ENCODE data around the gene CACNA2D2.

CACNA2D2 gene

DNA sequence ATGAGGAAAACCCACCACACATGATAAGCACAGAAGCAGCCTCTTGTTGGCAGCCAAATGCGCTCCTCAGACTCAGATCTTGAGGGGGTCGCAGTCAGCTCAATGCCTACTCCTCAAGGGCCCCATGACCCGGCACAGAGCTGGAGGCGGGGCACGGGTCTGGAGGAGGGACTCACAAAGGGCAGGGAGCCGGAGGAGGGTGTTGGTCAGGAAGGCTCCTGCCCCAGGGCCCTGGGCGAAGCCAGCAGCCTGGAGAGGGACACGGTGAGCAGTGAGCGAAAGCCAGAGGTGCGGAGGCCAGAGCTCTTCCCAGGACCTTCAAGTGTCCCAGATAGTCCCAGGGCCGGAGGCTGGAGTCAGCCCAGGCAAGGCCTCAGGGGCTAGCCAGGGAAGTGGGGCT lies 9.8 kb downstream of the CACNA2D2 start:
- FAIRE-seq, result no peak

DNA sequence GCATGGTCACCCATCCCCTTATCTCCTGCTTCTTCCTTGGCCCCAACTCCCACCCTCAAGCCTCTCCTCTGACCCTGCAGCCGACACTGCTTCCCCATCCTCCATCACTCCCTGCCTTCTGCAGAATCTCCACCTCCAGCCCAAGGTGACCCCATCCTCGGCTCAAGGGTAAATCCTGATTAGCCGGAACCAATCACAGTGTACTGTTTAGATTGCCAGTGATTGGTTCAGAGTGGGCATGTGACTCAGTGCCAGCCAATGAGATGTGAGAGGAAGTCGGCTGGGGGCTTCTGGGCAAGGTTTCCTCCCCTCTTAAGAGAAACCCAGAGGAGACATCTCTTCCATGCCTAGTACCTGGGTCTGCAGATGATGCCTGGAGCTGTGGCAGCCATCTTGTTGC lies 10.3 kb downstream of the CACNA2D2 start:
- FAIRE-seq, result no peak

DNA sequence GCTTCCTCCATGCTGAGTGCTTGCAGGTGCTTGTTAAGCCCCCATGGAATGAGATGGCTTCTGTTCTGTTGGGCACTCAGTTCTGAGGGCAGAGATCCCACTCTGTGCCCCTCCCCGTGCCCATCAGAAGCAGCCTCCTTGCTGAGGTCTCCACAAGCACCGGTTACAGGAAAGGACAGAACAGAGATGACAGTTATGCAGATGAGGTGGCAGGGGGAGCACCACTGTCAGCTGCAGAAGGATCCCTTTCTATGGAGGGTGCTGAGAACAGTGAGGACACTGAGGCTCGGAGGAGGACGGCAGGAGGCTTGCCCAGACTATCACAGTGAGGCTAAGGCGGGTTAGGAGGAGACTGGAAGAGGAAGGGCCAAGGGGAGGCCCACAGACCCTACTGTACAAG lies 12.4 kb downstream of the CACNA2D2 start:
- FAIRE-seq, result no peak

DNA sequence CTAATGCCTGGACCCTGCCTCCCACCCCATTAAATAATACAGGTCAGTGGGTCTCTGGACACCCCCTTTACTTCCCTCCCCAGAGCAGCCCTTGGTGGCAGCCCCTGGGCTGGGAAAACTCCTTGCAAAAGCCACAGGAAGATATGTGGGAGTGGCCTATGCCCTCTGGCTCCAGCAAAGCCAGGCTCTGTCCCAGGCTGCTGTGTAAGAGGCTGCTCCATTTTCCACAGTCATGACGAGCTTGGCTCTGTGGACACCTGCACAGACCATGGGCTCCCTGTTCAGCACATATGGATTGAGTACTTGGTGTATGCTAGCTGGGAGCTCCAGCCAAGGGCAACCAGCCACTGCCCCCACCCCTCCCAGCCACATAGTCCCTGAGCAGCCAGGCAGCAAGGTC lies 13.0 kb downstream of the CACNA2D2 start:
- no peak for FAIRE-seq

DNA sequence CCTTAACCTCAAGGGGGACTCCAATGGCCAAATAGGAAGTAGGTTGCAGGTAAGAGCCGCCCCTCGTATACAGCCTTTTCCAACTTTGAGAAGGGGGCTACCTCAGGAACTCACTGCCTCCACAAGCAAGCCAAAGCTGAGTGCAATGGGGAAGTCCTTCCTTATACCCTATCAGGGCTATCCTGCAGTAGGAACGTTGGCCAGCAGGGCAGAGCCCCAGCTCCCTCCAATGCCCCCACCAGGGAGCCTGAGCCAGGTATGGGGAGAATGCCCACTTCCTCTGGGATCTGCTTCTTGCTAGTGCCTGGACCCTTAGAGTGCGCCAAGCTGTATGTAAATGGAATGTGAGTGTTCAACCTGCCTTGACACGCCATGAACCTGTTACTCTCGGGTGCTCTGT lies 16.3 kb downstream of the CACNA2D2 start:
- no peak for FAIRE-seq

DNA sequence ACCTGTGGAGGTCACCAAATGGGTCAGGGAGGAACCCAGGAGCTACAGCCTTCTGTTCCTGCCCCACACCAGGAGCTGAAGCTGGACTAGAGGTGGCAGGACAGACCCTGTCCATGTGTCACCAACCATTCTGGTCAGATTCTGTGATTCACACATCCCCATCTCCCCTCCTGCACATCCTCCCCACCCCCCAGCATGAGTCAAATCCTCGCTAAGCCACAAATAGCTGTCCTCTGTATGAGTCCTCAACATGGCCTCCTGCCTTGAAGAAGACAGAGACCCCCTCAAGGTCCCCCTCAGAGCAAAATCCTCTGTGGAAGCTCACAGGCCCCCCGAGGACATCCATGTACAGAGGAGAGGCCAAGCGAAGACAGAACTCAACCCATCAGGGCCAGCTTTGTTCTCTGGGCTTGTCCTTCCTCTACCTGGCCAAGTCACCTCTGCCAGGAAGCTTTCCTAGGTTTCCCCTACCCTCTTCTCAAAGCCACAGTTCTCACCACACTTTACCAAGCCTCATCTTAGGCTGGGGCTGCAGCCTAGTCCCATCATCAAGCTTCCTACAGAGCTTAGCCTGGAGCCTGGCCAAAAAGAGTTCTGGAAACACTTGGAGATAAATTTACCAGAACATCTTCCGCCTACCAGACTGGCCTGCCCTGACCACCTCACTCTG lies 17.1 kb downstream of the CACNA2D2 start:
- no peak for FAIRE-seq

DNA sequence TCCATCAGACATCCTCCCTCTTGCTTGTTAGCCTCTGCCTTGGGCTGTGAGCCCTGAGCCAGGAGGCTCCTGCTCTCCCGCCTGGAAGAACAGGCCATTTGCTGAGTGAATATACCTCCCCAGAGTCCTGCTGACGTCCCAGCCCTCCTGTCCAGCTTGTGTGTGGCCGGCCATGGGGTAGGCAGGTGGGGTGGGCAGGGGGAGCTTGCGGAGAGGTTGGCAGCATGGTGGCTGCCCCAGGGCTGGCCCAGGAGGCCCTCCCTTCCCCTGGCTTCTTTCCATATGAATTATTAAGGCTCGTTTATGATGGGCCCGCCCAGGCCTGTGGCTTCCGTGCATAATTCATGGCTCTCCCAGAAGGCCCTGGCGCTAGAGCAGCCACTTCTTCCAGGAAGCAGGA lies 18.7 kb downstream of the CACNA2D2 start:
- no peak for FAIRE-seq

DNA sequence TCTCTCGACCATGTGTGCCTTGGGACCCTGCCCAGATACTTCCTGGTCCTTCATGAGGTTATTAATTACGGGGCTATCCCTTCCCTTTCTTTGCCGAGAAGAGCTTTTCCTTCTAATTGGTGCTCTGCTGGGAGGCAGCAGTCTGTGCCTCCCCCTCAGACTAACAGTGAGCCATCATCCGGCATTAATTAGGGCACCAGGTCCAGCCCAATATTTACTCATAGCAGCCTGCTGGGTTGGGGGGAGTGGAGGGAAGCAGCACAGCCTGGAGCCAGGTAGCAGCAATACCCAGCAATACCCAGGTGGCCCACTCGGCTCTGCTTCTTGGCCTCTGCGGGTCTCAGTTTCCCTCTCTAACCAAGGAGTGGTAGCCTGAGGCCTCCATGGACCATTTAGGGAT lies 20.1 kb downstream of the CACNA2D2 start:
- FAIRE-seq, result no peak

DNA sequence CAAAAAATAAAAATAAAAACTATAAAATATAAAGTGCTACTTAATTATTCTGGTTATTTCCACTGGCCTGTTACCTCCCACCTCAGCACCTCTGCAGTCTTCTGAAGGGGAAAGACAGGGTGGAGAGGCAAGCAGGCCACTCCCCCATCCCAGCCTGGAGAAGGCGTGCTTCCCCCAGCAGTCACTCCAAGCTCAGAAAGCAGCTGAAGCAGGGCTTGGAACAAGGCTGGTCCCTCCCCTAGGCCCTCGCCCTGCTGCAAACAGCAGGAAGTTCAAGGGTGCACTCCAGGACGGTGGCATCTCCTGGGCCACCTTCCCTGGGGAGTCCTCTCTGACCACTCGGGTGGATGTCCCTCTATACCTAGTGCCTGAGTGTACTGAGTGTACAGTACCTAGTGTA lies 21.4 kb downstream of the CACNA2D2 start:
- FAIRE-seq, result no peak

DNA sequence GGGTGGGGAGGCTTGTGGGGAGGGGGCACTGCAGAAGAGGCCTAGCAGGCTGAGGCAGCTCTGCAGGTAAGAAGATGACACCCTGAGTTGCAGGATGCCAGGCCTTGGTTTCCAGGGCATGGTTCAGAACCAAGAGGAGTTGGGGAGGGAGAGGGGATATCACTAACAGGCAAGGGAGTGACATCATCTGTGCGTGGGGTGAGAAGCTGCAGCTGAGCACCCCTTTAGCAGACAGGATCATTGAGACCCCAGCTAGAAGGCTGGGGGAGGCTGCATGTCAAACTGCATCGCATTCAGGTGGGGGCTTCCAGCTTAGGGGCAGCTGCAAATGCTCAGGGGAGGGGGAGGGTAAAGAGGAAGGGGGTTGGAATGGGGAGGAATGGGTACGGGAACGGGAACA lies 23.0 kb downstream of the CACNA2D2 start:
- no peak for FAIRE-seq

DNA sequence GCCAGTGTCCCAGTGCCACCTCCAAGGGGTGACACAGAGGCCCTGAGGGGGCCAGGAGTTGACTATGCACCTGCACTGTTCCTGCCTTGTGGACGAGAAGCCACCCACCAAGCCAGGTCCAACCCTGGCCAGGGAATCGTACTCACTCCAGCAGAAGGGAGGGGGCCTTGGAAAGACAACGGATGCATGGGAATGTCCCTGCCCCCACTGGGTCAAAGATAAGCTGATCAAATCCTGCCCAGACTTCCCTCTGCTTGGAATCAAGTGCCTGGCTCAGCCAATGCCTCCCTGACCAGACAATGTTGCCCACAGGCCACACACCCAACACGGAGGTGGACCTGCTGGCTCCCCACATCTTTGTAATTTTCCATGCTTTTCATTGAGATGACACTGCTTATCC lies 23.9 kb downstream of the CACNA2D2 start:
- no peak for FAIRE-seq

DNA sequence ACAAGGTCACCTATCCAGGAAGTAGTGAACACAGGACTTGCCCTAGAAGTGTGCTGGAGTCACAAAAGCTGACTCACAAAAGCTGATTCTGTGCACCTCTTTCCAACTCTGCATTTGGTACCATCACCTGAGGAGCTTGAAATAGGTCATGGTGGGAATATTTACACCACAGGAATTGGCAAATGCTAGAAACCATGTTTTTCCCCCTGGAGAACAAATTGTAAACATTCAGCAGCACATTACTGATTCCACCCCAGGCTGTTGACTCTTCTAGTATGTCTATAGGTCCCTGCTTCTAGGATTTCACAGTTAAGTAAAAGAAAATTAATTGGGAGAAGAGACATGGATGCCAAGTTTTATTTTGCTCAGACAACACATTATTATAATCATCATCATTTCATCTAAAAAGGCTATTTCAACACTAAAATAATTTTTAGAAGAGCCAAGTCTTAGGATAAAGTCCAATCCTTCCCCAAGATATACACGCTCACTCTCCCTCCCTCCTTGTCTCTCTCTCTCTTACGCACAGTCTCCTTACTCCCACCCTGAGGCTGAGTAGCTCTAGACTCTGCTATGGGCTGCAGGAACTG lies 24.7 kb downstream of the CACNA2D2 start:
- FAIRE-seq, result no peak

DNA sequence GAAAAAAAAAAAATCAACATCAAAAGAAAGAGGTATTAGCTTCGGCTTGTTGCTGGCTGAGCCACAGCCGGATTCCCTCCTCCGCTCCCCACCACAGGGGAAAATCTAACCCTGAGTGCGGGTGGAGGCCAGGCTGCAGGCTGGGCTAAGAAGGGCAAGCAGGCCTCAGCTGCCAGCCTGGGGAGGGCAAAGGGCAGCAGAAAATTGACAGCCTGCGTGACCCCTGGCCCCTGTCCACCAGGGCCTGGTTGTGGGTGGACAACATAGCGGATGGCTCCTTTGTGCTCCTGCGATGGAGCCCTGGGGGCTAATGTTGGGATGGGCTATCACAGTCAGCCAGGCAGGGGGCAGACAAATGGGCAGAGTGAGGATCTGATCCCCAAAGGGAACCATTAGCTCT lies 25.4 kb downstream of the CACNA2D2 start:
- FAIRE-seq, result no peak

DNA sequence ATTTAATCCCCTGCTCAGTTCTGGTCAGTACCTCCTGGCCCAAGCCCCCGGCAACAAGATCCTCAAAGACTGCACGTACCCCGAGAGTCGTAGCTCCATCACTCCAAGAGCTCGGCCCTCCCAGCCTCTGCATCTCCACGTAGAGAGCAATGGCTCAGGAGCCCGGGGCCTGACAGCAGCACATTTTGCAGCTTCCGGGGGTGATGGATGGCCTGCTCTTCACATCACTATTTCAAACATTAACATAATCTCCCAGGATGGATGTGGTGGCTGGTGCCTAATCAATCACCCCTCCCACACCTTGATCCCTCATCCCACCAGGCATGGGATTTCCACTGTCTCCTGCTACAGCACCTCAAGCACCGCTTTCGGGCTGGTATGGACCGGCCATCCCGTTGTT lies 28.1 kb downstream of the CACNA2D2 start:
- no peak for FAIRE-seq

DNA sequence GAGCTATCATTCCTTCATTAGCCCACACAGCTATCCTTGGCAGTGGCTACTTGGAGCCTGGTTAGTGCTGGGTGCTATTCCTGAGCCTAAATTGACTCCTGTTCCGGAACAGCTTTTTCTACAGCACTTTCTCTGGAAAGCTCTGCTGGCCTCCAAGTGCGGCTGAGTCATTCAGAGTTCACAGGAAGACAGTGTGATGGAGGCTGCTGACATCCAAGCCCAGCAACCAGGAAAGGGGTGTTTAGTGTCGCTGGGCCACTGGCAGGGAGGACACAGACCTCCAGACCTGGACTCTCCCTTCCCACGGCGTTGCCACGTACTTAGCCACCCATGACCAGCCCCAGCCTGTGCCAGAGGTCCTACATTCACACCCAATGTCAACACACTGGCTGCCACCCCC lies 28.7 kb downstream of the CACNA2D2 start:
- no peak for FAIRE-seq

DNA sequence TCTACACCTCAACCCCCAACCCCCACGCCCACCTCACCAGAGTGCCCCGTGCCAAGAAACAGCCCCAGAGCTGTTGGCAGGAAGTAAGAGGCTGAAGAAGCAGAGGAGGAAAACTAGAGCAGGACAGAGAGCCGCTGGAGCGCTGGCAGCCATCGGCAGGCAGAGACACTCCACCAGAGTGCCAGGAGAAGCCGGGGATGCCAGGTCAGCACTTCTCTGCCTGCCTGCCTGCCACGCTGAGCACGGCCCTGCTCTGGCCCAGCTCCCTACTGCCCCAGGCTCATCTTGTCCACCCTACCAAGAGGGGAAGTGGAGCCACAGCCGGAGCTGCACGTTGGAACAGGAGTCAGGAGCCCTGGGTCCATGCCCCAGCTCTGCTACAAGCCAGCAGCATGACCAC lies 29.7 kb downstream of the CACNA2D2 start:
- no peak for FAIRE-seq

DNA sequence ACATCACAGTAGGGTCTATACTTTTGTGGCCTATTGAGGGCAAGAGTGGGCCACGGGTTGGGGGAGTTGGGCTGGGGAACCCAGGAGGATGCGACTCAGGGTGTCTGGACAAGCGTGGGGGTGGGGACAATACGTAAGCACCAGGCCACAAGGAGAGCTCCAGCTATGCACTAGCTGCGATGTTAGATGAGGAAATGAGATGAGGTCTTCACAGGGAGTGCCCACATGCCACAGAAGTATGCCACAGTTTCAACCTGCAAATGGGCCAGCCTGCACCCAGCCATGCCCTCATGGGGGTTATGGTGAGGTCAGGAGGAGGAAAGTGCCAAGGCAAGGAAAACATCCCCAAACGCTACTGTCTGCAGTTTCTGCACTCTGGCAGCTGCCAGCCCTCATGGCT lies 30.5 kb downstream of the CACNA2D2 start:
- FAIRE-seq, result no peak

DNA sequence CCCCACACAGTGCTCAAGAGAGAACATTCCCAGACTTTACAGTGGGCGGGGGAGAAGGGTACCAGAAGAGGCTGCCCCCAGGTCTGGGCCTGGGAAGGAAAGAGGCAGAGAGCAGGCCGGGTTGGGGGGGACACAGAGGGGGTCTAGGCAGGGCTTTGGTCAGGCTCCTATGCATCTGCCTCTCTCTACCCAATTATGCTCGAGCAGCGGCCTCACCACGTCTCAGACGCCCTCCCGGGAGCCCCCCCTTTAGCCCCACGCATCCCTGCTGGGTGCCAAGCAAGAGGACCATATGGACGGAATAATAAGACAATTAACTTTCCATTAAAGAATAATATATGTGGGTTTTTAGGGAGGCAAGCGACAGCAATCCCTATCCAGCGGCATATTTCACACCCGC lies 32.8 kb downstream of the CACNA2D2 start:
- FAIRE-seq, result no peak

DNA sequence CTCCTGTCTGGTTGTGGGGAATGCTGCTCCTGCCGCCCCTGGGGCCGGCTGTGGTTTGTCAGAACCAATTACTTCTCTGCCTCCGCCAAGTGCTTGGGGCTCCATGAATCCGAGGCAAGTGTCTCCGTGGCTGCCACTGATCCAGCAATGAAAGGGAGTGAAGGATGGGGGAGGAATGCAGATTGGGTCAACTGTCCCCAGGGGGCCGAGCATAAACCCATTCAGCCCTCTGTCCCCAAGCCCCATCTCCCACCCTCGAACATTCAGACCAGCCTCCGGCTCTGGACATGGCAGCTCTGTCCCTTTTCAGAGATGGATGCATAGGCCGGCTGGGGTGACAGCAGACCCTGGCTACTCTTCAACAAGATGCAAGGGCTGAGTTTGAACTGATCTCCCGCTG lies 35.5 kb downstream of the CACNA2D2 start:
- FAIRE-seq, result no peak

DNA sequence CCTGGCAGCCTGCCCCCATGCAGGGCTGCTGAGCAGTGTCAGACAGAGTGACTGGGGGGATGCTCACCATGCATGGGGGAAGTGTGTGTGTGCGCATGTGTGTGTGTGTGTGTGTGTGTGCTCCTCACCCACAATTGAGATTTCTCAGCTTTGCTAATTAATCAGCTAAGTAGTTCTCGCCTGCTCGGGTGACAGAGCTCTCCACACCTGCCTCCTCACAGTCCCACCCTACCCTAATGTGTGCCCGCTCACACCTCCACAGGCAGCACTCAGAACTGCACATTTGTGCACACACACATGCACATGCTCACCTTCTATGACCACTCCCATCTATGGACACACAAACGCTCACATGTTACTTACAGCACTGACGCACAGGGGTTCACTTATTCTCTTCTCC lies 37.3 kb downstream of the CACNA2D2 start:
- no peak for FAIRE-seq

DNA sequence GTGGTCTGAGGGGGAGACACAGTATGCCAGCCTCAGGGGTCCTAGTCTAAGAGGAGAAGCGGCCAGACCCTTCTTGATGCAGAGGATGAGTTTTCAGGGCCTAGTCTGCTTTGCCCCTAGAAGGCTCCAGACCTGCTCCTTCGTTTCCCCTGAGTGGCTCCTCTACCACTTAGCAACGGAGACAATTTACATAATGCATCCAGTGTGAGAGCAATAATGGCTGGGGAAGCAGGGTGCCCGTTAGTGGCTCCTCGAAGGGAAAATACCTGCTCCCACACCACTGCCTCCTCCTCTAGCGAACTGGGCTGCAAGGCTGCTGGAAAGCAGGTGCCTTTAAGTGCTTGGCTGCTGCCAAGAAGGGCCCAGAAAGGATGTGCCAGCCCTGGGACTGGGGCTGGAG lies 38.9 kb downstream of the CACNA2D2 start:
- no peak for FAIRE-seq

DNA sequence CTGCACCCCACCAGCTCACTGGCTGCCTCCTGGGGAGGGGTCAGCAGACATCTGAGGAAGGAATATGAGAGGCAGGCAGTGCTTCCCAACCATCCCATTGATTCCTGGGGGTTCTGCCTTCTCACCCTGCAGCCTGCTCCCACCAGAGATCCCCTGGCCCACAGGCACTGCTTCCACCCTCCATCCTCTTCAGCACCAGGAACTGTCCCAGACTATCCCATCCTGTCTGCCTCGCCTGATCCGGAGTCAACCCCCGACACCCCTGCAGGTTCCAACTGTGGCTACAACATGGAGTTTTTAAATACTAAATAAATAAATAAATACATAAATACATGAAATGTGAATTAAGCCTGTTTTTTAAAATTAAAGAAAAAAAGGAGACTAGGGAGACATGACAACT lies 43.6 kb downstream of the CACNA2D2 start:
- no peak for FAIRE-seq

DNA sequence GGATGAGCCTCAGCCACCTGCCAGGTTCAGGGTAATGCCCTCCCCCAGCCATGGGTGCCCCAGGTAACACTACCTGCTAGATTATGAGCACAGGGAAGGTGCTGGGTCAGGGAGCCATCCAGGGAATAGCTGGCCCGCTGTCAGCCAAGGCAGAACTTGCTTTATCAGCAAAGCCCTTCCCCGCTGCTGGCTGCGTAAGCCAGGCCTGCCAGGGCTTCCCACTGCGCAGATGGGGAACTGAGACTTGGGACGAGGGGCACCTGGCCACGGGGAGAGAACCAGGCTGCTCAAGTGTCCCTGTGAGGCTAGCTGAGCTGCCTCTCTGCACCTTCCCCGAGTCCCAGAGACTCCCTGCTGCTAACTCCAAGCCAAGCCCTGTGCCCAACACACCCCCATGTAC lies 45.4 kb downstream of the CACNA2D2 start:
- FAIRE-seq, result no peak

DNA sequence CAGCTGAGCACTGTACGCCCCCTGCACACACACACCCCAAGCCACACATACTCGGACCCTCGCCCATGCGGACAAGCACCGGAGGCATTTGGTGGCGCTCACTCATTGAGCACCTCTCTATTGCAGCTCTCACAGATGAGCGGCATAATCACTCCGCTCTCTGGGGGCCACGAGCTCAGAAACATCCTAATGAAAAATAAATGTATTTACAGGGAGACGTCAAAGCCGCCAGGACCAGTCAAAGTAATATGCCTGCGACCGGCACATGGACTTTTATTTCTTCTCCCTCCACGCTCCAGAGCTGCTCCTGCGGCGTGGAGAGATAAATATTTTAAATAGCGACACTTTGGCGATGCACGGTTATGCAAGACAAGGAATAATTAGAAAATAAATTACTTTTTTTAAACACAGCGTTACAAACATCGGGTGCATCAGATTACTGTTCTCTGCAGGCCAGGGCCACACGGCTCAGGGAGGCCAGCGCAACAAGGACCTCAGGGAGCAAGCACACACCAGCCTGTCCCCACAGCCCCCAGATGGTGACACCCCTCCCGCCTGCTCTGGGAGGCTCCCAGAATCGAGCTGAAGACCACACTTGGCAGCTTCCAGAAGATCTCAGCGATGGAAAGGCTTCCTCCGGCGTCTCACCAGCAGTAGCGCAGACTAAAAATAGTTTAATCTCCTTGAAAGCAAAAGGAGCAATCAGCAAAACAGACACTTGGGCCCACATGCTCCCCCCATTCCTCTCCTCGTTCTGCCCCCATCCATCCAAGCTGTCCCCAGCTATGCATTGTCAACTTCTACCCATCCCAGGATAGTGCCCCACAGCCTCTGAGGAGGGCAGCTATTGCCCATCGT lies 48.0 kb downstream of the CACNA2D2 start:
- FAIRE-seq, result no peak

Data from colon (tissue), 2 donors.